GM10248 (cell line): ENCODE data around the gene RDH13.

Experiments
- CTCF ChIA-PET: fragments of 300-600 bp; sonication (Branson Sonifier 250); formaldehyde crosslinking; extraction: SDS; loops from one replicate; lab custom pipeline; 2021; ENCODE audit warnings: antibody characterized with exemption; lab: Yijun Ruan, JAX
- POLR2A ChIA-PET: fragments of 350-650 bp; sonication (Branson Sonifier 250); formaldehyde crosslinking; extraction: SDS; loops from one replicate; lab custom pipeline; 2020; ENCODE audit warnings: antibody characterized with exemption; lab: Yijun Ruan, JAX
- DNase-seq: peaks from one replicate; pipeline ENCODE4 v3.0.0; 2012; ENCODE audit errors: extremely low spot score
- CTCF ChIP-seq: IDR thresholded peaks from 2 replicates; pipeline ENCODE4 v1.5.1; 2012; ENCODE audit warnings: mild to moderate bottlenecking, low read depth; ENCODE audit errors: extremely low read depth, missing control alignments, control extremely low read depth

The RDH13 gene

GRCh38 chr19:55097864-55098715 lies 35.1 kb upstream of the RDH13 start:
- TF ChIP-seq CTCF, result no peak
- POLR2A ChIA-PET, result no interaction called here
- DNase-seq, result no peak
- CTCF ChIA-PET, result interaction anchor here (0.9 kb wide), 2 partner anchors 9 to 10 kb away, joined by 3 to 4 read pairs; no protein-coding TSS in a partner anchor

- POLR2A ChIA-PET, result no interaction called here
- DNase-seq, result no peak
- no peak for TF ChIP-seq CTCF
- CTCF ChIA-PET, result interaction anchor here (1.2 to 1.8 kb wide), 2 partner anchors 11 to 36 kb away, joined by 3 to 4 read pairs; no protein-coding TSS in a partner anchor
Measured at GRCh38 chr19:55096061-55096701, 33.2 kb upstream of the RDH13 start.

GRCh38 chr19:55095260-55096060 lies 32.5 kb upstream of the RDH13 start:
- ChIA-PET POLR2A (no interaction called here), CTCF (interaction anchor here (1.2 to 1.8 kb wide), 2 partner anchors 11 to 37 kb away, joined by 3 to 4 read pairs; no protein-coding TSS in a partner anchor)
- no peak for TF ChIP-seq CTCF
- no peak for DNase-seq

GRCh38 chr19:55094456-55095259 lies 31.7 kb upstream of the RDH13 start:
- POLR2A ChIA-PET, result no interaction called here
- TF ChIP-seq CTCF, result no peak
- DNase-seq, result no peak
- CTCF ChIA-PET, result no interaction called here

- POLR2A ChIA-PET, result no interaction called here
- no peak for DNase-seq
- CTCF ChIA-PET, result no interaction called here
- no peak for TF ChIP-seq CTCF
Measured at GRCh38 chr19:55092423-55093318, 29.7 kb upstream of the RDH13 start.
